NAMALWA (cell line): ENCODE data around the gene RAB40B.
A peak's percentile ranks its signal among the peaks of the same experiment; 100 is the strongest.

Experiments used
- DNase-seq: peaks from one replicate; pipeline ENCODE4 v3.0.0-alpha.2; 2015; ENCODE audit warnings: low spot score

The RAB40B gene

GRCh38 chr17:82615084-82616020, 83.1 kb downstream of the RAB40B start:
- peak; percentile 30 for DNase-seq

- DNase-seq, result no peak
These were observed 84.3 kb downstream of the RAB40B start for GRCh38 chr17:82614095-82614631.

DNA sequence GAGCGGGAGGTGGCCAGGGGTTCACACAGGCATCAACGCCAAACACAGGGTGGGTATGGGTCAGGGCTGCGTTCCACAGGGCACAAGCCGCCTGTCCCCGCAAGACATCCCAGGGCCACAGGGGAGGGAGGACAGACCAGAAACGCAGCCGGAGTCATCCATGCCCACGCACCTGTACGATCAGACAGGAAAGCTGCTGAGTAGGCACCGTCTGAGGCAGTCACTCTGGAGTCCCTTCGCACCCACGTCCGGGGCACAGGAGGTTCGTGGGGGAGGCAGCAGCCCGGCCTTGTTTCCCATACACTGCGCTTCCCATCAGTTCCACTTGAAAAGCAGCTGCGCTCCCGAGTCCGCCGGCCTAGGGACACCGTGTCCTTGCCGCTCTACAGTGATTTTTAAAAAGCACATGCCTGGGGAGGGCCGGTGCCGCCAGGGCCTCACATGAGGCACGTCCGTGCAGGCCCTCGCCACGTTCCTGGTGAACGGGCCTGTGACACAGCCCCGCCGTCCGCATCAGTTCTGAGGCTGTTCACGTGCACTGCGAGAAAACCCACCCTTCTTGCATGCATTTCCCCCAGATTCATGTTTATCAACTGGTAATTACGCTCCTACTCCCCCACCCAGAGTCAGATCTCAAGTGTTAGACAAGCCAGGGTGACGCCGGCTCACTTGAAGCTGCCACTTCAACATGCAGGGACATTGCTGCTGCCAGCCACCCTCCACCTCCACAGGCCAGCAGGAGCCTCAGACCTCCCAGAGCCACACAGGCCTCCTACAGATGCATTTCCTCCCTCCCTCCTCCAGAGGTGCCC, 85.0 kb downstream of the RAB40B start:
- DNase-seq, result no peak

DNA sequence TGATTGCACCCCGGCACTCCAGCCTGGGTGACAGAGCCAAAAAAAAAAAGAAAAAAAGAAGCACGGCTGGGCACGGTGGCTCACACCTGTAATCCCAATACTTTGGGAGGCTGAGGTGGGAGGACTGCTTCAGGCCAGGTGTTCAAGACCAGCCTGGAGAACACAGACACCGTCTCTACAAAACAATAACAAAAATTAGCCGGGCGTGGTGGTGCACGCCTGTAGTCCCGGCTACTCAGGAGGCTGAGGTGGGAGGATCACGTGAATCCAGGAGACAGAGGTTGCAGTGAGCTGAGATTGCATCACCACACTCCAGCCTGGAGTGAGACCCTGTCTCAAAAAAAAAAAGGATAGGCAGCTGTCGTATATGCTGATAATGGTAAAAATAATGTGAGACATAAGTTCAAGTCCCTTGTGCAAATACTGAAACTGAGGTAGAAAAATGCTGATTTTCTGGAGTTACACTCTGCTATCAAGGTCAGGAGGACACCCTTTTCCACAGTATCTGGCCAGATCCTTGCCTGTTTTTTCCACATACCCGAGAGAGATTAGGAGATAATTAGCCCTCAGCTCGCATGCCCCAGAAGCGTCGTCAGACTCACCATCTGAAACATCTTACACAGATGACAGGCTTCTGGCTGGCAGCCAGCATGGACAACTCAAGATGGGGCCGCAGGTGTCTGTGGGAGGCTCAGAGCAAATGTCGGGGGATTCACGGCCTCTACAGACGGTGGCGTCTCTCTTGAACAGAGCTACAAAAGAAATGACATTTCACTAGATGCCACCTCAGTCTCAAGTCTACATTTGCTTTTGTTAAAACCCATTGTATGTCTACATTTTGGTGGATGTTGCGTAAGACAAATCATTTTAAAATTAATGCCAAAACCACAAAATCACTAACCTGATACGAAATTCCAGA, 87.1 kb downstream of the RAB40B start:
- DNase-seq, result peak; percentile 95

- DNase-seq, result no peak
These were observed 88.8 kb downstream of the RAB40B start for GRCh38 chr17:82609655-82610054.

GRCh38 chr17:82608816-82609215, 89.7 kb downstream of the RAB40B start:
- DNase-seq, result no peak

GRCh38 chr17:82605939-82606600, 92.4 kb downstream of the RAB40B start:
- no peak for DNase-seq
